DLD1 (cell line): ENCODE results near the gene GSN.

Experiments used
- in situ Hi-C: cut with HindIII; loops from 2 replicates; pipeline ENCODE4 v1.10.0; 2017; ENCODE audit warnings: low sequenced_read_pairs

The GSN gene

DNA sequence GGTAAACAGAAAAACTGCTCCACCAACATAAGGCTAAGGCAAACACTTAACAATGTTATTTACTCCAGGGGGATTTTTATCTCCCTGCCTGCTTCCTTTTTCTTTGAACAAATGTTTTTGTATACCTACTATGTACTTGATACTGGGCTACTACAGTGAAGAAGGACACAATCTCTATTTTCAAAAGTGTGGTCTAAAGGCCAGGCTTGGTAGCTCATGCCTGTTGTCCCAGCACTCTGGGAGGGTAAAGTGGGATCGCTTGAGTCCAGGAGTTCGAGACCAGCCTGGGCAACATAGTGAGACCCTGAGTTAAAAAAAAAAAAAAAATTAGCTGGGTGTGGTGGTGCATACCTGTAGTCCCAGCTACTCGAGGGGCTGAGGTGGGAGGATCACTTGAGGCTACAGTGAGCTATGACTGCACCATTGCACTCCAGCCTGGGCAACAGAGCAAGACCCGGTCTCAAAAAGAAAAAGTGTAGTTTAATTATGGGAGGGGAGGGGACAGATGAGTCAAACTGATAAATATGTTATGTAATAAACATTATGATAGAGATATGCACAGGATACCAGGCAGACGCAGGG is 98.7 kb downstream of the GSN start:
- in situ Hi-C loops, result no loop called here

DNA sequence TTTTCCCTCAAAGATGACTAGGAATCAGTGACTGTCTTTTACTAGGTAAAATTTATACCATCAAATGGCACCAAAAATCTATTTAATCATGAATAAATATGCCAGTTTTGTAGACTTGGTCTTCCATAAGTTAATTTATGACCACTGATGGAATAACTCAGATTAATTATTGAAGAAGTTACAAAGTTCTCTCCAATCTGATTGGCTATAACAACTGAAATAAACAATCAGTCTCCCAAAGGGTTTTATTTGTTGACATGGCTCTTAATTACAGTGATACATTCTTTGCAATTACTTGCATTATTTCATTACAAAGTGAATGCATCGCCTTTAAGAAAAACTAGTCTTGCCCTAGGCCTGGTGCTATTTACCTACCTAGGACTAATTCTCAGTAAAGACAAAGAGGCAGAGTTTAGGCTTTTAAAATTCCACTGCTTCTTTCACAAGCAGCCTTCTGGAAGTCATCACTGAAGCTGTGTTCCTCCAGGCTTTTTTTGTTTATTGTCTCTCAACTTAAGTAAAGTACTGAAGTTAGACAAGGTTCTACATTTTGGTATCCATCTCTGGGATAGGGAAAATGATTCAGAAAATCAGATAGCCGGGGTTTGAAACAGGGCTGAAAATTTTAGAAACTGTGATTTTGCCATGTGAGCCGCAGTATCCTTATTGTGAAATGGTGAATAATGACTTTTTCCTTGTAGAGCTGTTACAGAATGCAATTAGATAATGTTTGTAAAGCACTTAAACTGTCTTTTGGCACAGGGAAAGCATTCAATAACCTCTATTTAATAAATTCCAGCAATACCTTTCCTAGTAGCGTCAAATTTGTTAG is 99.6 kb downstream of the GSN start:
- in situ Hi-C loops, result no loop called here

DNA sequence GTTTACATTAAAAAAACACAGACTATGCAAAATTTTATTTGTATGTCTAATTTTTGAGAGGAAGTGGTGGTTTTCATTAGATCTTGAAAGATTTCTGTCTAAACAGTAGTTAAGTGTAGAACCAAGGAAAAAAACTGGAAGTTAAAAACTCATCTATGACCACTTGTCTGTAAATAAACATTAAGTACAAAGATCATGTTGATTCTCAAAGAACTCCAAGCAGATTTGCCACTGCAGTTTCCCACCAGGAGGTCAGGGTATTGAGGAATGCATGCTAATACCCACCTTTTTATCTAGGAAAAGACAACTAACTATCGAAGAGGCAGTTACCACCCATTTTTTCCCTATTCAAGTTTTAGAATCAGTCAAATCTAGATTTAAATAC is 100.2 kb downstream of the GSN start:
- in situ Hi-C loops, result no loop called here

DNA sequence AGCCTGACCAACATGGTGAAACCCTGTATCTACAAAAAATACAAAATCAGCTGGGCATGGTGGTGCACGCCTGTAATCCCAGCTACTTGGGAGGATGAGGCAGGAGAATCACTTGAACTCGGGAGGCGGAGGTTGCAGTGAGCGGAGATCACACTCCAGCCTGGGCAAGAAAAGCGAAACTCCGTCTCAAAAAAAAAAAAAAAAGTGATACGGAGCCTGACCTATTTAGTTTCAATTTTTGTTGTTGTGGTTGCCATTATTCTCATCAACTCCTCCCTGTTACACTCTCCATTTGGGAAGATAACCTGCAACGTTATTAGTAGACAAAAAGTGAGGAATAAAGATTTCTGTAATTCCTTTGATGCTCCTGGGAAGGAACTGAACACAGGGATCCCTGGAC is 100.8 kb downstream of the GSN start:
- in situ Hi-C loops, result no loop called here

DNA sequence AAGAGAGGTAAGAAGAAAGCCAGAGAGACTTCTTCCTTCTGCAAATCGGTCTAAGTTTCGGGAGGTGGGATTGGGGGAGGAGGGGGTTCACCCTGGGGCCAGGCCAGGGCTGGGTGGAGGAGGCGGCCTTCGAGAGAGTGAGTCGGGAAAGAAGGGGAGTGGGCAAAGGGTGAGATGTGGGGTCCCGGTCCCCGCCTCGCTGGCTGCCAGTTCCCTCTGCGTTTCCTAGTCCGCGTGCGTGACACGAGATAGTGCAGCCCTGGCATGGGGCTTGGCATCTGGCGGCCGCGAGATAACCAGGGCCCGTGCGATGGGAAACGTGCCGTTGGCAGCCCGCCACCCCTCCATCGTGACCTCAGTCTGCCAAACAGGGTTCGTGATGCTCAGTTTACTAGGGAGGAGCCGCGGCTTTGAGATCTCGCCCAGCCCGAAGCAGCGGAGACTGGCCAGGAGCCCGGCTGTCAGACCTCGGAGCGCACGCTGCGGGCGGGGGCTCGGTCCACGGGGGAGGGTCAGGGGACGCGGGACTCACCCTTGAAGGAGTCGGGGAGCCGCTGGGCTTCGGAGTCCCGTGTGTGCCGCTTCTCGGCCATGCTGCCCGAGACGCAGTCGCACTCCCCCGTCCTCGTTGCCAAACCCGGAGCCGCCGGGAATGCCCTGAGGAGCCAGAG is 101.8 kb downstream of the GSN start, which contains the start of gene STOM:
TSS of gene STOM (minus strand) at position 656 of the 671 bp plus-strand sequence. CDS start at position 593, 63 bp downstream.
- in situ Hi-C loops, result no loop called here

DNA sequence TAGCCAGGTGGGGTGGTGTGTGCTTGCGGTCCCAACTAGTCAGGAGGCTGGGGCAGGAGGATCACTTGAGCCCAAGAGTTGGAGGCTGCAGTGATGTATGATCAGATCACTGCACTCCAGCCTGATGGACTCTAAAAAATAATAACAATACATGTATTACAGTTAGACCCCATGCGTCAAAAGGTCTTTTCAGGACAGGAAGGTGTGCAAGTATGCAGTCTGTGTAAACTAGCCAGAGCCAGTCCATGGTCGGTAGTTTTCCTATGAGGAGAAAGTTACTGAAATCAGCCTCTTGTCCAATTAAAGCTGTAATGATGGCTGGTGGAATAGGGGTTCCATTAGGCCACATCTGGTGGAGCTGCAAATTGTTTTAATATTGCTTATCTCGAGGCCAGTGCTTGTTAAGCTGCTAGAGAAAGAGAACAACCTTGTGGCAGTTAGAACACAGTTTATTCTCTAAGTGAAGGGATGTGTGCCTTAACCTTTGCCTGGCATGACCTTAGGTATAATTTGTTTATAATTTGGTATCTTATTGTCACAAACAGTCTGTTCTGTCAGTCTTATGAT is 103.6 kb downstream of the GSN start:
- in situ Hi-C loops, result no loop called here

DNA sequence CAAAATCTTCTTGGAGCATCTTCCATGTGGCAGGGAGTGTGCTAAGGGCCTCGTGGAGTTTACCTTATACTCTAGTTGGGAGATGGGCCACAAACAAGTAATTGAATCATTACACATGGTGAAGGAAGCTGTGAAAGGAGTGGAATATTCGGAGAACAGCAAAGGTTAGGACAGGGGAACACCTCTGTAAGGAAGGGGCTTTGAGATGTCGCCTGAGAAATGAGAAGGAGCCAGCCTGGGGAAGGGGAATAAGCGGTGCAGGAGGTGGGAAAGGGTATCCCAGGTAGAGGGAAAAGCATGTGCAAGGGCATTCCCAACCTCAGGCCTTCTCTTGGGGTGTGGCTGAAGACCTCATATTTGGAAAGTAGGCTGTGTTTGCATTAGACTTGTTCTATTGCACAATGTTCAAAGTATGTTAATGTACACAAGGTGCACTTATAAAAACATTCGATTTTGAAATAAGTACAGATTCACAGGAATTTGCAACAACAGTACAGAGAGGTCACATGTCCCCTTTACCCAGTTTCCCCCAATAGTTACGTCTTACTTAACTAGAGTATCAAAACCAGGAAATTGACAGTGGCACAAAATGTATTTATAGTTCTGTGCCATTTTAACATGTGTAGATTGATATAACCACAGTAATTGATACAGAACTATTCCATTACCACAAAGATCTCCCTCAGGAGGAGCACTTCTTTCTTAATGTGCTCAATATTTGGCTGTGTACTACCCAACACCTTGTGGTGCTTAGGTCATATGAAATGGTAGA is 104.5 kb downstream of the GSN start:
- in situ Hi-C loops, result no loop called here

DNA sequence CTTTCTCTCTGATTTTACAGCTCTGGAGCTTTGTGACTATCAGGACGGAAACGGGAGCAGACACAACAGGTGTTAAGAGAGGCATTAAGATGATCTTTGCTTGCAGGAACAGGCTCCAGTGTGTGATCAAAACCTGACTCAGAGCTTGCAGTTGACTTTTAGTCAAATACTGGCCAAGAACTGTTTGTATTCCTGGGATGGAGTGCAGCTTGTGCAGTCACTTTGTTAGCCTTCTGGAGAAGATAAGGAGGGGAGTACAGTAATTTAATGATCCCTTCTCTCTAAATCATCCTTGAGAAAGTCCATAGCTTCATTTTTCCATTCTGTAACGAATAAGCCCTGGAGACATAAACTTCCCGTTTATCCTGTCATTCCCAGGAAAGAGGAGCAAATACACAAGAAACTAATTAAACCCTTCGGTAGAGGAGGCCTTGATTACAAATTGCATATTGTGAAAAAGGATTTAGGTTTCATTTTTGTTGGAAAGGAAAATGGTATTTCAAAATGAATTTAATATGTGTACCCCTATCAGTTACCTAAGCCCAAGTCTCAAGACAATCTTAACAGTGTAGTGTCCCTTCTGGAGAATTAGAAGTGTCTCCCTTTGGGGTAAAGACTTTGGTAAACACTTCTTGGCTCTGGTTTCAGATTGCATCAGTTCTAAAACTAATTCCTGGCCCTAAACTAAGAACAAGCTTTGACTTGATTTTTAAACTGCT is 105.2 kb downstream of the GSN start:
- in situ Hi-C loops, result no loop called here

DNA sequence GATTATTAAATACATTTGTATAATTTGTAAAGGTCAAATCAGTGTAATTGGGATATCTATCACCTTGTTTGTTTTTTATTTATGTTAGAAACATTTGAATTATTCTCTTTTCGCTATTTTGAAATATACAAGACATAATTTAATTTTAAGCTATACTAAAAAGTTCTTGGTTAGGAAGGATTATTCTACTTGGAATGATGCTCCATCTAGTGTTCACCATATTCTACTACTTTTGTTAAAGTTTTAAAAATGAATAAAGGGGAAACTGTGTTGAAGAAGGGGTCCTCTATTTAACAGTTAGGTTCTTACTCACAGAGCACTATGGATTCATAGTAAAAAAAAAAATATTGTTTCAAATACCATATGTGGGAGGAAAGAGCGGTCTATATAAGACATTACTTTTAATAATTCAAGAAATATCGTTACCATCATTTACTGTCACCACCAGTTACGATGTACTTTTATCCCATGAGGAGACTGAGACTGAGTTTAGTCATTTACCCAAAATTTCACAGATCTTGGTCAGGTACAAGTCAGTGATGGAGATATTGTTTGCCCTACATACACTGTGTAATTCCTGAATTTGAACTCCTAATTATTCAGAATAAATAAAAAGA is 108.4 kb downstream of the GSN start:
- in situ Hi-C loops, result no loop called here

DNA sequence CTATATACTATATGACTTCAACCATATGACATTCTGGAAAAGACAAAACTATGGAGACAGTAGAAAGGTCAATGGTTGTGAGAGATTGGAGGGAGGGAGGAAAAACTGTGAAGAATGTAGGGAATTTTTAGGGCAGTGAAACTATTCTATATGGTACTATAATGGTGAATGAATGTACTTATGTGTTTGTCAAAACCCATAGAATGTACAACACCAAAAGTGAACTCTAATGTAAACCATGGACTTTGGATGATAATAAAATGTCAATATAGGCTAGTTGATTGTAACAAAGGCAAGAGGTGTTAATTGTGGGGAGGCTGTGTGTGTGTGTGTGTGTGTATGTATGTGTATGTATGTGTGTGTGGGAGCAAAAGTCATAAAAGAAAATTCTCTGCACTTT is 112.9 kb downstream of the GSN start:
- in situ Hi-C loops, result no loop called here
